ENCODE data around the gene SLC26A11.

DNA sequence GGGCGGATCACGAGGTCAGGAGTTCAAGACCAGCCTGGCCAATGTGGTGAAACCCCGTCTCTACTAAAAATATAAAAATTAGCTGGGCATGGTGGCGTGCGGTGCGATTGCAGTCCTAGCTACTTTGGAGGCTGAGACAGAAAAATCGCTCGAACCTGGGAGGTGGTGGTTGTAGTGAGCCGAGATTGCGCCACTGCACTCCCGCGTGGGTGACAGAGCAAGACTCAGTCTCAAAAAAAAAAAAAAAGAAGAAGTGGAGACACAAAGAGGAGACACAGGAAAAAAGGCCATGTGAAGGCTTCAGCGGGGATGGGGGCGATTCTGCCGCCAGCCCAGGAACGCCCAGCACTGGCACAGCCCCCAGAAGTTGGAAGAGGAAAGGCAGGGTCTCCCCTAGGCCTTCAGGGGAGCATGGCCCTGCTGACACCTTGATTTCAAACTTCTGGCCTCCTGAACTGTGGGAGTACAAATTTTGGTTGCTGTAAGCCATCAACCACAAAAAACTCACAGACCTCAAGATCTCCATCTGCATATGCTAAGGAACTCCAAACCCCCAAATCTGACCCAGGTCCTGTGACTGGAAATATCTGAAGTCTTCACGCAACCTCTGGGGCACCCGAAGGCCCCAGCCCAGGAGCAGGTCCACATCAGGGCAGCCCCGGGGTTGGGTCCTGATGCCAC lies 7.1 kb upstream of the SLC26A11 start:
- TF ChIP-seq CTCF (IDR thresholded peaks at IDR 0.05; ENCODE audit: insufficient read depth, low read depth, low read length) = no peak
- TF ChIP-seq EZH2 (IDR thresholded peaks at IDR 0.05; ENCODE audit: insufficient read depth, low read length) = no peak
